ENCODE data around the gene PAFAH1B2. TPM values are rescaled to one million over a fixed set of nuclear protein-coding genes. Genes with fewer than 3 reads are reported as not detected.

The PAFAH1B2 gene
- total and polyA plus RNA-seq, 8 donors, result 14.9 to 174 (median 32.0) TPM

GRCh38 chr11:117172724-117173421 lies 28.8 kb downstream of the PAFAH1B2 start:
- Histone ChIP-seq H3K36me3 (peaks cover 5 to 40% (median 36%) of the 10 kb centered on the region in 4 donors), H3K9me3 (no peaks in the 10 kb centered on the region), H3K27me3 (no peaks in the 10 kb centered on the region), H3K4me1 (peaks cover 17 to 67% (median 44%) of the 10 kb centered on the region in 4 donors), H3K27ac (peak overlapping the region in 4 of 5 donors; percentile 43 to 99 (median 48)), H3K4me3 (no peak overlapping the region)
- intact Hi-C loops (cut with DNase I; ENCODE audit: low total_unique reads), result no loop called here
- no peak for TF ChIP-seq EP300 (IDR thresholded peaks at IDR 0.05)
- no peak for TF ChIP-seq POLR2A (IDR thresholded peaks at IDR 0.05)
- TF ChIP-seq POLR2AphosphoS5 (IDR thresholded peaks at IDR 0.05), result no peak
- TF ChIP-seq CTCF (IDR thresholded peaks at IDR 0.05), result no peak
- WGBS, 5 donors, result 59 to 71% (median 62%) methylated on average over 14 of the region's 14 CpGs
- peak; percentile 24 to 28 for DNase-seq

DNA sequence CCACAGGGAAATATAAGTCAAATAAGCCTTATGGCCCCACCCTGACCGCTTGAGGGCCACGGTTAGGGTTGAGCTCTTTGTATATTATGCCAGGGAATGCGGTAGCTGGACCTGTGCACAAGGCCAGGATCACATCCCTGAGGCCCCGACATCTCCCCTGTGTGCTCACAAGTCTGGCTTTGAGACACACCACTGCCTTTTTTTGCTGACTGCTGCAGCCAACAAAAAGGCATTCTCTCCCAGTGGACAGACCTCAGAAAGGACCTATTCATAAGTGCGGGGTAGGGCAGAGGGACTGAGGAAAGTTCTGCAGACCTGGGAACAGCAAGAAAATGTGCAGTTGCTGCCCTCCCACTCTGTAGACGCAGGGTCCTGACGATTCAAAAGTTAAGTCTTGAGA lies 31.0 kb downstream of the PAFAH1B2 start:
- intact Hi-C loops (cut with DNase I; ENCODE audit: low total_unique reads), result no loop called here
- peak; percentile 12 to 23 for DNase-seq
- H3K4me1 ChIP-seq, result peaks cover 28 to 78% (median 59%) of the 10 kb centered on the region in 4 donors
- no peaks in the 10 kb centered on the region for H3K9me3 ChIP-seq
- peak overlapping the region in 4 of 5 donors; percentile 5 to 99 (median 38) for H3K27ac ChIP-seq
- peaks cover 1 to 18% (median 13%) of the 10 kb centered on the region in 4 donors for H3K36me3 ChIP-seq
- H3K27me3 ChIP-seq, result no peaks in the 10 kb centered on the region
- WGBS, 5 donors, result 37 to 56% (median 46%) methylated on average over 7 of the region's 7 CpGs
- no peak for TF ChIP-seq EP300 (IDR thresholded peaks at IDR 0.05)
- TF ChIP-seq POLR2A (IDR thresholded peaks at IDR 0.05), result no peak
- no peak for TF ChIP-seq CTCF (IDR thresholded peaks at IDR 0.05)
- TF ChIP-seq POLR2AphosphoS5 (IDR thresholded peaks at IDR 0.05), result no peak
- H3K4me3 ChIP-seq, result no peak overlapping the region

DNA sequence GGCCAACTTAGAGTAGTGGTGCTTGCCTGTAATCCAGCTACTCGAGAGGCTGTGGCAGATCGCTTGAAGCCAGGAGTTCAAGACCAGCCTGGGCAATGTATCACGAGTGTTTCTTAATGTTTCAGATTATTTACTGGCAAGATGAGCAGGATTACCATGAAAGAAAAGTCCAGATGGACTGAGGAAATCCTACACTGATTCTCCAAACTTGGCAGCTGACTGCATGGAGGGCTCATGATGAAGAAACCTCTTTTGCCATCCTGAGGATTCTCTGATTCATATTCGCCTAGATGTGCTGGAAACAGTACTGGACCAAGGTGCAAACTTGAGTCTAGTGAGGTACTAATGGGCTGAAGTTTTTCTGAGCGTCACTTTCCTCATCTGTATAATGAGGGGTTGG lies 31.7 kb downstream of the PAFAH1B2 start:
- TF ChIP-seq CTCF (IDR thresholded peaks at IDR 0.05), result no peak
- TF ChIP-seq EP300 (IDR thresholded peaks at IDR 0.05), result no peak
- TF ChIP-seq POLR2AphosphoS5 (IDR thresholded peaks at IDR 0.05), result no peak
- TF ChIP-seq POLR2A (IDR thresholded peaks at IDR 0.05), result no peak
- Histone ChIP-seq H3K27ac (peak overlapping the region; percentile 8 to 99 (median 47)), H3K27me3 (no peaks in the 10 kb centered on the region), H3K9me3 (no peaks in the 10 kb centered on the region), H3K4me1 (peaks cover 35 to 79% (median 65%) of the 10 kb centered on the region in 4 donors), H3K36me3 (peaks cover 0 to 12% (median 7%) of the 10 kb centered on the region in 4 donors), H3K4me3 (no peak overlapping the region)
- intact Hi-C loops (cut with DNase I; ENCODE audit: low total_unique reads), result no loop called here
- no peak for DNase-seq
- 37 to 69% (median 53%) methylated on average over 5 of the region's 5 CpGs for WGBS, 5 donors

GRCh38 chr11:117176186-117176585 lies 32.1 kb downstream of the PAFAH1B2 start:
- no peaks in the 10 kb centered on the region for H3K9me3 ChIP-seq
- DNase-seq, result peak; percentile 44 to 71
- no peaks in the 10 kb centered on the region for H3K27me3 ChIP-seq
- intact Hi-C loops (cut with DNase I; ENCODE audit: low total_unique reads), result no loop called here
- peaks cover 0 to 8% (median 3%) of the 10 kb centered on the region in 4 donors for H3K36me3 ChIP-seq
- no peak overlapping the region for H3K4me3 ChIP-seq
- 25 to 49% (median 40%) methylated on average over 1 of the region's 1 CpG for WGBS, 5 donors
- H3K27ac ChIP-seq, result peak overlapping the region; percentile 12 to 99 (median 67)
- TF ChIP-seq CTCF (IDR thresholded peaks at IDR 0.05), result no peak
- no peak for TF ChIP-seq EP300 (IDR thresholded peaks at IDR 0.05)
- TF ChIP-seq POLR2A (IDR thresholded peaks at IDR 0.05), result no peak
- peak in 1 of 3 donors; percentile 46 for TF ChIP-seq POLR2AphosphoS5 (IDR thresholded peaks at IDR 0.05)
- peaks cover 39 to 79% (median 68%) of the 10 kb centered on the region in 4 donors for H3K4me1 ChIP-seq

Measured in stomach (tissue), 9 donors.